Neural cell (in vitro differentiated cells): Measurements from ENCODE around the gene POLR1B.

ENCODE experiments used
- CTCF ChIP-seq: fragments of 450-650 bp; IDR thresholded peaks from 2 replicates; pipeline ENCODE4 v1.5.1; 2014; ENCODE audit warnings: antibody characterized with exemption, mild to moderate bottlenecking, moderate library complexity; ENCODE audit not compliant: poor library complexity, severe bottlenecking
- POLR2AphosphoS5 ChIP-seq: IDR thresholded peaks from 2 replicates; pipeline ENCODE4 v1.6.1; 2012

- TF ChIP-seq CTCF (no peak), POLR2AphosphoS5 (no peak)
Measured at GRCh38 chr2:112597537-112598322, 55.5 kb downstream of the POLR1B start.
